Measurements from ENCODE around the gene ATP5MC3.

Gene ATP5MC3

GRCh38 chr2:175167792-175168563 lies 13.5 kb downstream of the ATP5MC3 start, which contains the start of gene ATF2:
TSS of gene ATF2 (minus strand) at chr2:175168203. CDS start at chr2:175136443, 31,760 bp downstream.
- peak; percentile 96 for DNase-seq

GRCh38 chr2:175167076-175167791 lies 14.3 kb downstream of the ATP5MC3 start:
- no peak for DNase-seq

- no peak for DNase-seq
Measured at GRCh38 chr2:175166216-175166824, 15.2 kb downstream of the ATP5MC3 start.

- DNase-seq: no peak
Measured at GRCh38 chr2:175164235-175164634, 17.3 kb downstream of the ATP5MC3 start.

GRCh38 chr2:175158894-175159293 lies 22.6 kb downstream of the ATP5MC3 start:
- DNase-seq: no peak

- DNase-seq: no peak
Measured at GRCh38 chr2:175156534-175156933, 25.0 kb downstream of the ATP5MC3 start.

GRCh38 chr2:175154661-175155082 lies 26.8 kb downstream of the ATP5MC3 start:
- no peak for DNase-seq

- DNase-seq: no peak
Measured at GRCh38 chr2:175152242-175152641, 29.3 kb downstream of the ATP5MC3 start.

- no peak for DNase-seq
Measured at GRCh38 chr2:175151791-175152190, 29.7 kb downstream of the ATP5MC3 start.

- no peak for DNase-seq
Measured at GRCh38 chr2:175147186-175147585, 34.3 kb downstream of the ATP5MC3 start.

GRCh38 chr2:175143678-175144077 lies 37.8 kb downstream of the ATP5MC3 start:
- DNase-seq: no peak

GRCh38 chr2:175143191-175143590 lies 38.3 kb downstream of the ATP5MC3 start:
- DNase-seq: no peak

- DNase-seq: no peak
Measured at GRCh38 chr2:175140332-175140731, 41.2 kb downstream of the ATP5MC3 start.

GRCh38 chr2:175137793-175138192 lies 43.7 kb downstream of the ATP5MC3 start:
- DNase-seq: no peak

- DNase-seq: no peak
Measured at GRCh38 chr2:175136334-175137215, 44.9 kb downstream of the ATP5MC3 start.

GRCh38 chr2:175135862-175136261 lies 45.6 kb downstream of the ATP5MC3 start:
- no peak for DNase-seq

- DNase-seq: no peak
Measured at GRCh38 chr2:175135177-175135576, 46.3 kb downstream of the ATP5MC3 start.

- no peak for DNase-seq
Measured at GRCh38 chr2:175131252-175131651, 50.3 kb downstream of the ATP5MC3 start.

- DNase-seq: no peak
Measured at GRCh38 chr2:175126661-175127060, 54.8 kb downstream of the ATP5MC3 start.

Data from activated CD8-positive, alpha-beta memory T cell treated with anti-CD3 and anti-CD28 coated beads for 24 hours (primary cell).